Muscle layer of duodenum (tissue), 2 donors: ENCODE results near the gene WDR70.
"Not testable (repeated sequence)": the region's sequence is repeated elsewhere in the genome, so short reads cannot be mapped to it uniquely, and the experiment has no call there.

Experiments
- H3K27ac ChIP-seq: one replicate; pipeline ENCODE4 v1.7.0; 2013; ENCODE audit warnings: mild to moderate bottlenecking, low read length
- H3K27me3 ChIP-seq: one replicate; pipeline ENCODE4 v1.7.0; 2013; ENCODE audit warnings: low read depth, mild to moderate bottlenecking, control low read depth, low read length
- H3K36me3 ChIP-seq, 2 donors: one replicate each; pipeline ENCODE4 v1.7.0; 2013; ENCODE audit warnings: low read length in 2 of 2, control low read depth in 1 of 2, mild to moderate bottlenecking in 1 of 2; ENCODE audit not compliant: insufficient read depth in 2 of 2, control insufficient read depth in 1 of 2
- H3K4me1 ChIP-seq, 2 donors: one replicate each; pipeline ENCODE4 v1.7.0; 2013; ENCODE audit warnings: low read length in 2 of 2, mild to moderate bottlenecking in 2 of 2, control low read depth in 1 of 2, moderate library complexity in 1 of 2; ENCODE audit not compliant: insufficient read depth in 2 of 2, control insufficient read depth in 1 of 2
- H3K4me3 ChIP-seq, 2 donors: one replicate each; pipeline ENCODE4 v1.7.0; 2013; ENCODE audit warnings: low read length in 2 of 2, low read depth in 1 of 2, mild to moderate bottlenecking in 1 of 2
- H3K9me3 ChIP-seq, 2 donors: one replicate each; pipeline ENCODE4 v1.7.0; 2013; ENCODE audit warnings: low read length in 2 of 2, control low read depth in 1 of 2, mild to moderate bottlenecking in 1 of 2; ENCODE audit not compliant: control insufficient read depth in 1 of 2
- donor health status: healthy.

Gene WDR70

GRCh38 chr5:37379100-37379628 is at the start of gene WDR70:
WDR70 (plus strand) TSS chr5:37379318; CDS start chr5:37379368, 50 bp downstream.
- H3K36me3 ChIP-seq, H3K9me3 ChIP-seq, H3K27me3 ChIP-seq, H3K27ac ChIP-seq: not testable (repeated sequence)
- Histone ChIP-seq H3K4me1 (peaks cover 0 to 11% of the 10 kb centered on the region in 2 donors), H3K4me3 (peak within 1 kb of the TSS; percentile 70 to 78)

GRCh38 chr5:37334754-37335153 is 44.4 kb upstream of the WDR70 start:
- H3K27ac ChIP-seq, H3K4me1 ChIP-seq, H3K4me3 ChIP-seq, H3K27me3 ChIP-seq, H3K9me3 ChIP-seq: not testable (repeated sequence)
- H3K36me3 ChIP-seq: peaks cover 25 to 50% of the 10 kb centered on the region in 2 donors

- not testable (repeated sequence) for H3K4me1 ChIP-seq, H3K4me3 ChIP-seq, H3K27me3 ChIP-seq, H3K27ac ChIP-seq, H3K9me3 ChIP-seq
- H3K36me3 ChIP-seq: peaks cover 13 to 71% of the 10 kb centered on the region in 2 donors
Measured at GRCh38 chr5:37342741-37343140, 36.4 kb upstream of the WDR70 start.

- Histone ChIP-seq H3K4me3 (no peak overlapping the region), H3K9me3 (no peaks in the 10 kb centered on the region), H3K36me3 (peaks cover 12 to 42% of the 10 kb centered on the region in 2 donors), H3K4me1 (no peaks in the 10 kb centered on the region), H3K27ac (no peak overlapping the region), H3K27me3 (no peaks in the 10 kb centered on the region)
Measured at GRCh38 chr5:37355161-37355560, 24.0 kb upstream of the WDR70 start.

- H3K4me1 ChIP-seq: peaks cover 7 to 27% of the 10 kb centered on the region in 2 donors
Measured at GRCh38 chr5:37370550-37370863, 8.6 kb upstream of the WDR70 start.

GRCh38 chr5:37370864-37371726 is 8.0 kb upstream of the WDR70 start, which contains the start of gene NUP155:
NUP155 (minus strand) TSS chr5:37371106; CDS start chr5:37370977, 129 bp downstream.
- H3K9me3 ChIP-seq: no peaks in the 10 kb centered on the region
- H3K27ac ChIP-seq: peak within 1 kb of the TSS; percentile 84
- H3K4me3 ChIP-seq: peak within 1 kb of the TSS; percentile 91 to 100
- peaks cover 7 to 27% of the 10 kb centered on the region in 2 donors for H3K4me1 ChIP-seq
- H3K36me3 ChIP-seq: no peaks in the 10 kb centered on the region
- H3K27me3 ChIP-seq: no peaks in the 10 kb centered on the region

More at GRCh38 chr5:37370550-37370863, 8.6 kb upstream of the WDR70 start:
- Histone ChIP-seq H3K27ac (peak overlapping the region; percentile 84), H3K4me3 (peak overlapping the region; percentile 91 to 100), H3K36me3 (no peaks in the 10 kb centered on the region), H3K9me3 (no peaks in the 10 kb centered on the region), H3K27me3 (no peaks in the 10 kb centered on the region)

- Histone ChIP-seq H3K27ac (no peak overlapping the region), H3K27me3 (no peaks in the 10 kb centered on the region), H3K9me3 (no peaks in the 10 kb centered on the region), H3K36me3 (no peaks in the 10 kb centered on the region), H3K4me3 (no peak overlapping the region), H3K4me1 (peaks cover 0 to 5% of the 10 kb centered on the region in 2 donors)
Measured at GRCh38 chr5:37375091-37375490, 4.0 kb upstream of the WDR70 start.

GRCh38 chr5:37378066-37378465 is 1.1 kb upstream of the WDR70 start:
- H3K27ac ChIP-seq, H3K36me3 ChIP-seq: not testable (repeated sequence)

GRCh38 chr5:37391591-37391990 is 12.5 kb downstream of the WDR70 start:
- Histone ChIP-seq H3K36me3 (peaks cover 5 to 17% of the 10 kb centered on the region in 2 donors), H3K27me3 (no peaks in the 10 kb centered on the region), H3K9me3 (no peaks in the 10 kb centered on the region), H3K4me3 (no peak overlapping the region), H3K4me1 (no peaks in the 10 kb centered on the region), H3K27ac (no peak overlapping the region)

More at GRCh38 chr5:37378066-37378465, 1.1 kb upstream of the WDR70 start:
- H3K4me1 ChIP-seq: peaks cover 0 to 11% of the 10 kb centered on the region in 2 donors
- H3K4me3 ChIP-seq, H3K9me3 ChIP-seq, H3K27me3 ChIP-seq: not testable (repeated sequence)

GRCh38 chr5:37396352-37396751 is 17.2 kb downstream of the WDR70 start:
- peaks cover 12 to 30% of the 10 kb centered on the region in 2 donors for H3K36me3 ChIP-seq

GRCh38 chr5:37400501-37400900 is 21.4 kb downstream of the WDR70 start:
- Histone ChIP-seq H3K36me3 (peaks cover 6 to 22% of the 10 kb centered on the region in 2 donors), H3K4me3 (no peak overlapping the region), H3K27me3 (no peaks in the 10 kb centered on the region), H3K9me3 (no peaks in the 10 kb centered on the region), H3K4me1 (no peaks in the 10 kb centered on the region), H3K27ac (no peak overlapping the region)

More at GRCh38 chr5:37396352-37396751, 17.2 kb downstream of the WDR70 start:
- no peaks in the 10 kb centered on the region for H3K9me3 ChIP-seq
- H3K4me1 ChIP-seq: no peaks in the 10 kb centered on the region
- H3K4me3 ChIP-seq: no peak overlapping the region
- no peaks in the 10 kb centered on the region for H3K27me3 ChIP-seq
- no peak overlapping the region for H3K27ac ChIP-seq
